HEK293T (cell line): Measurements from ENCODE around the gene ACSS3.

Experiments used
- BHLHE40 ChIP-seq: fragments of 450-650 bp; IDR thresholded peaks from 2 replicates; pipeline ENCODE4 v1.6.1; 2016; ENCODE audit warnings: mild to moderate bottlenecking, moderate library complexity, borderline replicate concordance
- PKNOX1 ChIP-seq: fragments of 450-650 bp; IDR thresholded peaks from 2 replicates; pipeline ENCODE4 v1.6.1; 2016

- TF ChIP-seq BHLHE40 = no peak
- no peak for TF ChIP-seq PKNOX1
Measured at GRCh38 chr12:81270385-81270784, 192.5 kb downstream of the ACSS3 start.
